HG03039 (cell line): Measurements from ENCODE around the gene F3.
"Not testable (repeated sequence)": the region's sequence is repeated elsewhere in the genome, so short reads cannot be mapped to it uniquely, and the experiment has no call there.

Source experiments
- ATAC-seq: cut with Tn5 transposase; IDR thresholded peaks from one replicate; pipeline ENCODE4 v1.9.1; 2021; ENCODE audit warnings: mild to moderate bottlenecking, moderate library complexity; ENCODE audit not compliant: unreplicated experiment

Gene F3

GRCh38 chr1:94541246-94542087 lies at the start of gene F3:
Gene F3 (minus strand): TSS chr1:94541759. CDS start chr1:94541636, 123 bp downstream.
- peak; percentile 82 for ATAC-seq

- no peak for ATAC-seq
Measured at GRCh38 chr1:94590203-94591137, 48.9 kb upstream of the F3 start.

- no peak for ATAC-seq
Measured at GRCh38 chr1:94589728-94590127, 48.2 kb upstream of the F3 start.

GRCh38 chr1:94582565-94582964 lies 41.0 kb upstream of the F3 start:
- ATAC-seq: no peak

GRCh38 chr1:94580367-94581115 lies 39.0 kb upstream of the F3 start:
- no peak for ATAC-seq

DNA sequence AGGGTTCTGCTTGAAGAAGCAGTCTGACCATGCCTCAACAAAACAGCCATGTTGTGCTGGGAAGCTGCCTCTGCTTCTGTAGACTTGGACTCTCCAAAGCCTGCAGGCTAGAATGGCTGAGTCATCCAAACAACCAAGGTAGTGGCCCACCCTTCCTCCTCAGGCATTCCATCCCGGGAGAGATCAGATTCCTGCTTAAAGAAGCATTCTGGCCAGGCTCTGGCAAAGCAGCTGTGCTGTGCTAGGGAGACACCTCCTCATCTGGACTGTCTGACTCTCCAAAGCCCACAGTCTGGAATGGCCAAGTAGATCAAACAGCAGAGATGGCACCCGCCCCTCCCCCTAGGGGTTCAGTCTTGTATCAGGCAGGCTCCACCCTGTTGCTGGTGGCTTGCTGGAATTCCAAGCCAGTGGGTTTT lies 38.3 kb upstream of the F3 start:
- no peak for ATAC-seq

DNA sequence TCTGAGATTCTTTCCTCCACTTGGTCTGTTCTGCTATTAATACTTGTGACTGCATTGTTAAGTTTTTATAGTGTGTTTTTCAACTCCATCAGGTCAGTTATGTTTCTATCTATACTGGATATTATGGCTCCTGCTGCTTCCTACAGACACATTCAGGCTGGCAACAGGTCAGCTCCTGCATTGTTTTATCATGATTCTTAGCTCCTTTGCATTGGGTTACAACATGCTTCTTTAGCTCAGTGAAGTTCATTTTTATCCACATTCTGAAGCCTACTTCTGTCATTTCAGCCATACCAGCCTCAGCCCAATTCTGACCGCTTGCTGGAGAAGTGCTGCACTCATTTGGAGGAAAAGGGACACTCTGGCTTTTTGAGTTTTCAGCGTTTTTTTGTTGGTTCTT lies 37.3 kb upstream of the F3 start:
- no peak for ATAC-seq

GRCh38 chr1:94573917-94574316 lies 32.4 kb upstream of the F3 start:
- ATAC-seq: not testable (repeated sequence)

- ATAC-seq: no peak
Measured at GRCh38 chr1:94572780-94573179, 31.2 kb upstream of the F3 start.

- not testable (repeated sequence) for ATAC-seq
Measured at GRCh38 chr1:94570965-94571364, 29.4 kb upstream of the F3 start.

GRCh38 chr1:94568806-94569205 lies 27.2 kb upstream of the F3 start:
- ATAC-seq: not testable (repeated sequence)

GRCh38 chr1:94567975-94568607 lies 26.5 kb upstream of the F3 start:
- ATAC-seq: not testable (repeated sequence)

- not testable (repeated sequence) for ATAC-seq
Measured at GRCh38 chr1:94566436-94566835, 24.9 kb upstream of the F3 start.

DNA sequence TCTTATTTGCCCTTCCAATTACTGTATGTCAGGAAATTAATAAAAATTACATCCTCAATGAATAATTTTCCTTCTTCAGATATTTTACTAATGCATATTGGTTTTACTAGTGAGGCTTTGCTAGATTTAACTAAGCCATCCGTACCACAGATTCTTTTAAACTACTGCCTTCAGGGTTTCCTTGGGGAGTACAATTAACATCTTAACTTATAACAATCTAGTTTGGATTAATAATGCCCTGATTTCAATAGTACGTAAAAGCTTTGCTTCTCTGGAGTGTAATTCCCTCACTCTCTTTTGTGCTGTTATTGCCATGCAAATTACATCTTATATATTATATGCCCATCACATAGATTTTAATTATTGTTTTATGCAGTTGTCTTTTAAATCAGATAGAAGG lies 24.3 kb upstream of the F3 start:
- no peak for ATAC-seq

GRCh38 chr1:94562519-94563260 lies 21.1 kb upstream of the F3 start:
- no peak for ATAC-seq

- no peak for ATAC-seq
Measured at GRCh38 chr1:94560333-94560732, 18.8 kb upstream of the F3 start.

GRCh38 chr1:94559921-94560320 lies 18.4 kb upstream of the F3 start:
- no peak for ATAC-seq

- ATAC-seq: no peak
Measured at GRCh38 chr1:94555091-94555490, 13.5 kb upstream of the F3 start.

DNA sequence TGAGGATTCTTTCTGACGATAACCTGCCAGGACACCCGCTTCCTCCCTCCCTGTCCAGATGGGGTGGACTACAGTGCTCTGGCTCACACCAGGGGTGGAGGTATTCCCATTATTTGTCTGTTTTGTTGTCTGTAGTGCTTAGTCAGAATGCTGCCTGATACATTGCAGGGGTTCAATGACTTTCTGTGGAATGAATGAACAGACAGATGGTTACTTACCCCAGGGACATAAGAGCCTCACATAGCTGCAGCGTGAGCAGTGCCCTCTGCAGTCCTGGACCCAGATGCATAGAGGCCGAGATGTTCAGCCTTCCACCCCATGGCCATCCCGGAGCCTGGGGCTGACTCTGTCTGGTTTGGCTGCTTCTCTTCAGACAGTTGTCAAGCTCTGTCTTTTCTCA lies 13.0 kb upstream of the F3 start:
- ATAC-seq: no peak

- no peak for ATAC-seq
Measured at GRCh38 chr1:94553931-94554330, 12.4 kb upstream of the F3 start.
